Measurements from ENCODE around the gene COL13A1. TPM values are rescaled to one million over a fixed set of nuclear protein-coding genes. Genes with fewer than 3 reads are reported as not detected.

The COL13A1 gene
- polyA plus RNA-seq, 1 of the 3 experiments (the other 2 are of a cell fraction): 26.7 TPM

GRCh38 chr10:69761320-69761719 is 40.4 kb upstream of the COL13A1 start (continued):
- no peak for TF ChIP-seq POLR2AphosphoS5 (IDR thresholded peaks at IDR 0.05; ENCODE audit: low read depth, low read length)
- no peak for TF ChIP-seq ZBTB33 (IDR thresholded peaks at IDR 0.05; ENCODE audit: borderline replicate concordance, low read depth)
- no peak for TF ChIP-seq MAX (IDR thresholded peaks at IDR 0.05; ENCODE audit: low read depth)
- no peak for TF ChIP-seq GABPA (IDR thresholded peaks at IDR 0.05; ENCODE audit: low read depth)
- TF ChIP-seq FOXJ3 (CRISPR knock-in tag; IDR thresholded peaks at IDR 0.05): no peak
- no peak for TF ChIP-seq TCF12 (IDR thresholded peaks at IDR 0.05)

- Histone ChIP-seq H3K4me3 (ENCODE audit: low read depth in 2 of 2, low read length in 1 of 2) (no peak overlapping the region), H3K9me2 (no peaks in the 10 kb centered on the region), H2AFZ (ENCODE audit: low read depth) (no peak overlapping the region), H3K27ac (ENCODE audit: low read depth in 2 of 2, low read length in 1 of 2) (no peak overlapping the region), H3K9ac (no peak overlapping the region), H3K27me3 (ENCODE audit: insufficient read depth) (no peaks in the 10 kb centered on the region), H3K4me2 (no peak overlapping the region), H4K20me1 (ENCODE audit: insufficient read depth) (no peaks in the 10 kb centered on the region), H3F3A (replicated peaks; ENCODE audit: insufficient read depth) (no peaks in the 10 kb centered on the region), H3K79me2 (ENCODE audit: insufficient read depth) (no peaks in the 10 kb centered on the region), H3K9me3 (no peaks in the 10 kb centered on the region), H3K4me1 (ENCODE audit: control insufficient read depth in 1 of 2, insufficient read depth in 2 of 2, low read depth in 1 of 2, low read length in 1 of 2) (peaks cover 12 to 16% of the 10 kb centered on the region in 2 experiments; a peak in 2 of 4 replicates), H3K36me3 (replicated peaks in 1 of 2; ENCODE audit: control insufficient read depth in 1 of 2, insufficient read depth in 2 of 2, low read length in 1 of 2) (no peaks in the 10 kb centered on the region)
- DNase-seq: peak; percentile 35
- CTCF ChIA-PET: interaction anchor here (0.7 to 7.1 kb wide), 6 partner anchors 9 to 192 kb away, joined by 4 to 48 read pairs (median 6); partner anchors contain the start of gene COL13A1
- 87% methylated on average over 2 of the region's 10 CpGs for WGBS (ENCODE audit: low lambda C conversion rate)
- POLR2A ChIA-PET: no interaction called here
- TF ChIP-seq RFX5 (IDR thresholded peaks at IDR 0.05; ENCODE audit: low read length): no peak
- TF ChIP-seq USF2 (IDR thresholded peaks at IDR 0.05; ENCODE audit: borderline replicate concordance, low read depth, low read length): no peak
- no peak for TF ChIP-seq MAX (IDR thresholded peaks at IDR 0.05; ENCODE audit: low read depth)
- TF ChIP-seq SIN3A (IDR thresholded peaks at IDR 0.05; ENCODE audit: borderline replicate concordance, low read depth, low read length): no peak
- TF ChIP-seq RCOR1 (IDR thresholded peaks at IDR 0.05; ENCODE audit: low read length): no peak
- TF ChIP-seq GATA2 (CRISPR knock-in tag; IDR thresholded peaks at IDR 0.05): no peak
- TF ChIP-seq POLR2AphosphoS5 (IDR thresholded peaks at IDR 0.05; ENCODE audit: low read depth, low read length): no peak
These were observed 35.4 kb upstream of the COL13A1 start for GRCh38 chr10:69766161-69766910.

Data from SK-N-SH (cell line).